Loucy (cell line): ENCODE measurements around the gene METTL21A.

Experiments
- CTCF ChIP-seq: fragments of 200-600 bp; sonication (generic); conservative IDR thresholded peaks from 2 replicates; pipeline ENCODE4 v1.5.1; 2014; ENCODE audit warnings: mild to moderate bottlenecking, antibody characterized with exemption, low read length
- EZH2phosphoT487 ChIP-seq: fragments of 200-600 bp; IDR thresholded peaks from 2 replicates; pipeline ENCODE4 v1.6.1; 2018; ENCODE audit warnings: antibody characterized with exemption, mild to moderate bottlenecking, moderate library complexity, borderline replicate concordance

- TF ChIP-seq CTCF = no peak
- no peak for TF ChIP-seq EZH2phosphoT487
These were observed 59.3 kb downstream of the METTL21A start for GRCh38 chr2:207565736-207566500.
